Memory B cell (primary cell): Measurements from ENCODE around the gene CDT1.
"Not testable (repeated sequence)": the region's sequence is repeated elsewhere in the genome, so short reads cannot be mapped to it uniquely, and the experiment has no call there.

Experiments
- ATAC-seq: fragments of 150-1000 bp; cut with Tn5 transposase; 2 replicates; pipeline ENCODE4 v1.10.0; 2021; ENCODE audit warnings: low read depth, mild to moderate bottlenecking, moderate library complexity
- DNase-seq, 2 donors: peaks; one replicate each; pipeline ENCODE4 v3.0.0; 2022; ENCODE audit warnings: low spot score in 2 of 2
- H3K27ac Mint-ChIP-seq: one replicate; pipeline ENCODE4 v1.8.0; 2022; ENCODE audit warnings: mild to moderate bottlenecking, moderate library complexity, mixed read lengths
- H3K27me3 Mint-ChIP-seq: one replicate; pipeline ENCODE4 v1.8.0; 2022; ENCODE audit warnings: mixed read lengths
- H3K36me3 Mint-ChIP-seq: one replicate; pipeline ENCODE4 v1.8.0; 2022; ENCODE audit warnings: mild to moderate bottlenecking, mixed read lengths
- H3K4me1 Mint-ChIP-seq: one replicate; pipeline ENCODE4 v1.8.0; 2022; ENCODE audit warnings: mixed read lengths
- H3K4me3 Mint-ChIP-seq: one replicate; pipeline ENCODE4 v1.8.0; 2022; ENCODE audit warnings: mild to moderate bottlenecking, moderate library complexity, mixed read lengths
- H3K9me3 Mint-ChIP-seq: one replicate; pipeline ENCODE4 v1.8.0; 2022; ENCODE audit warnings: mixed read lengths

Gene CDT1

DNA sequence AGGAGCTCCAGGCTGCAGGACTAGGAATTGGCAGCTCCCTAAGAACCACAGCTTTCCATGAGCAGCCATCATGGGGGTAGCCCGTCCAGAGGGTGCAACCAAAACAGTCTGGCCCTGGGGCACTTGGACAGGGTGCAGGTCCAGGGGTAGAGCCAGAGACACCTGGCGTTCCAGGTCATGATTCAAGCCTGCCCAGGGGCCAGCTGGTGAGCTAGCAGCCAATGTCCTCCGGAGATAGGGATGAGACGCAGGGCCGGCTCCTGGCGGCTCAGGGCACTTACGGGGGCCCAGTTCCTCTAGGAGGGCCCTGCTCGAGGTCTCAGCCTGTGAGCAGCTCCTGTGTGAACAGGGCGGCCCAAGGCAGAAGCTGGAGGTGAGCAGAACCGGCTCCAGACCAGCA lies 40.6 kb upstream of the CDT1 start:
- H3K27ac Mint-ChIP-seq, result no peak overlapping the region
- no peaks in the 10 kb centered on the region for H3K9me3 Mint-ChIP-seq
- peaks cover 6% of the 10 kb centered on the region for H3K36me3 Mint-ChIP-seq
- no peak overlapping the region for H3K4me3 Mint-ChIP-seq
- DNase-seq, result no peak
- H3K4me1 Mint-ChIP-seq, result peaks cover 27% of the 10 kb centered on the region
- no peaks in the 10 kb centered on the region for H3K27me3 Mint-ChIP-seq
- ATAC-seq, result no peak

DNA sequence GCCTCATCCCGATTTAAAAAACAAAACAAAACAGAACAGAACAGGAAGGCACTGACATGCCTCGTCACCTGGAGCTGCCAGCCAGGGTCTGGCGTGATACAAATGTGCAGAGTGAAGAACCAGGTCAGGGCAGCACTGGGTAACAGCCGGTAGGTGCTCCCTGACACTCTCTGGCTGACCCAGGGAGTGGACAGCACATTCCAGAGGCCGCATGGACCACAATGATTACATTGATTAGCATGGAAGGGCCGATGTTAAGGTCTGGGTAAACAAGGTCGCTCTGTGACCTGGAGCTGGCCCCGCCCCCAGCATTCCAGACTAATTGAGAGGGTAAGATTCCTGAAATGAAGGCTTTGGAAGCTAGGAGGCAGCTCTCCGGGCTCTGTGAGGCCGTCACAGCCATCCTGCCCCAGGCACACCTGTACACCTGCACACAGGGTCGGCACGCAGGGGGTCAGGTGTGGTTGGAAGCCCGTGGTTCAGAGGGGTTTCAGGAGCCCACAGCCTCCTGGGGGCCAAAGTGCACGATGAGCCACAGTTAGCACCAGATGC lies 40.0 kb upstream of the CDT1 start:
- peaks cover 23% of the 10 kb centered on the region for H3K4me1 Mint-ChIP-seq
- ATAC-seq (no peak), DNase-seq (no peak)
- no peaks in the 10 kb centered on the region for H3K27me3 Mint-ChIP-seq
- H3K4me3 Mint-ChIP-seq, result no peak overlapping the region
- H3K9me3 Mint-ChIP-seq, result no peaks in the 10 kb centered on the region
- H3K27ac Mint-ChIP-seq, result no peak overlapping the region
- peaks cover 5% of the 10 kb centered on the region for H3K36me3 Mint-ChIP-seq

DNA sequence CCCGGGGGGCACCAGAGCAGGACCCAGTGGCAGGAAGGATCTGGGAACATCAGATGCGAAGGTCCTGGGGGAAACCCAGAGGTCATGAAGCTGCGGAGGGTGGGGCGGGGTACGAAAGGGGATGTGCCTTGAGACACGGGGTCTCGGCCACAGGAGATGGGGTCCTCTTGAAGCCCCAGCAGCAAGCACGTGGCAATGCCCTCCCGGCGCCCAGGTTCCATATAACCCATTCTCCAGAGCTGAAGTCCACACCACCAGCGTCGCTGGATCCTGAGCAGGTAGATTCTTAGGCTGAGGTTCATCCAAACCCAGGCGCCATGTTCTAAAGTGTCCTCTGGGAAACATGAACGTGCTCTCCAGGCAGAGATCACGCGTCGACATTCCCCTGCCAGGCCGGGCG lies 39.5 kb upstream of the CDT1 start:
- Mint-ChIP-seq H3K9me3 (no peaks in the 10 kb centered on the region), H3K36me3 (peaks cover 1% of the 10 kb centered on the region), H3K27ac (no peak overlapping the region), H3K4me3 (no peak overlapping the region), H3K27me3 (no peaks in the 10 kb centered on the region), H3K4me1 (peaks cover 22% of the 10 kb centered on the region)
- DNase-seq (no peak), ATAC-seq (no peak)

DNA sequence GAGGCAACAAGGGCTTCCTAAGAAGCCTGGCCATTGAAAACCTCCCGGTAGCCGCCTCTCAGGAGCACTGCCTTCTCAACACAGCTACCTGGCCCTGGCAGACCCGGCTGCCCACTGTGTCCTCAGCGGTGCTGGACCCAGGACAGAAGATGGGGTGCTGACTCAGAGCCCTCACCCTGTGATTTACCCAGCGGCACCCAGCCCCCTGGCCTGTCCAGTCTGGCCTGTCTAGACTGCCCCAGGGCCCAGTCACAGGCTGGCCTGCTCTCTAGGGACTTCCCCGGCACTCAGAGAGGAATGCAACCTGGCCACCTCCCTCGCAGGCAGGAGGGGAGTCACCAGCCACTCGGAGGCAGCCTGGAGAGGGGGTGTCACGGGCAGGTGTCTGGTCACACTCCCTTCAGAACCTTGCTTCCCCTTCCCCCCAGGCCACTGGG lies 38.7 kb upstream of the CDT1 start:
- no peak overlapping the region for H3K4me3 Mint-ChIP-seq
- H3K4me1 Mint-ChIP-seq, result peaks cover 28% of the 10 kb centered on the region
- ATAC-seq (no peak), DNase-seq (no peak)
- H3K27me3 Mint-ChIP-seq, result no peaks in the 10 kb centered on the region
- H3K27ac Mint-ChIP-seq, result no peak overlapping the region
- H3K36me3 Mint-ChIP-seq, result peaks cover 1% of the 10 kb centered on the region
- no peaks in the 10 kb centered on the region for H3K9me3 Mint-ChIP-seq

DNA sequence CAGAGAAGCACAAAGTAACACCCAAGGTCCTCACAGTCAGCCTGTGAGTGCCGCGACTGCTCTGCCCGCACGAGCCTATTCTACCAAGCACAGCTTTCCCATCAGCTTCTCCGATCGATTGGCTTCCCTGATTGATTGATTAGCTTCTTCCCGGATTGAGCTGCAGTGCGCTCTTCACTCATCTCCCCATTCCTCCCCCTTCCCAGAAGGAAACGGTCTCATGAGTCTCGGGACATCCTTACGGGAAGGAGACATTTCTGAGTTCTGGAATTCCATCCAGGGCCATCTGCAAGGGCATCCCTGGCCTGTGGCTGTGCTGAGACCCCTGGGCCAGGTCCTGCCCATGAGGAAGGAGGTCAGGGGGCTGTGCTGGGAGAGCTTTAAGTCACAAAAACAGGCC lies 36.6 kb upstream of the CDT1 start:
- Mint-ChIP-seq H3K27me3 (no peaks in the 10 kb centered on the region), H3K36me3 (peaks cover 1% of the 10 kb centered on the region), H3K9me3 (no peaks in the 10 kb centered on the region), H3K4me3 (peak overlapping the region; percentile 54), H3K27ac (peak overlapping the region; percentile 79), H3K4me1 (peaks cover 28% of the 10 kb centered on the region)
- DNase-seq (no peak), ATAC-seq (no peak)

DNA sequence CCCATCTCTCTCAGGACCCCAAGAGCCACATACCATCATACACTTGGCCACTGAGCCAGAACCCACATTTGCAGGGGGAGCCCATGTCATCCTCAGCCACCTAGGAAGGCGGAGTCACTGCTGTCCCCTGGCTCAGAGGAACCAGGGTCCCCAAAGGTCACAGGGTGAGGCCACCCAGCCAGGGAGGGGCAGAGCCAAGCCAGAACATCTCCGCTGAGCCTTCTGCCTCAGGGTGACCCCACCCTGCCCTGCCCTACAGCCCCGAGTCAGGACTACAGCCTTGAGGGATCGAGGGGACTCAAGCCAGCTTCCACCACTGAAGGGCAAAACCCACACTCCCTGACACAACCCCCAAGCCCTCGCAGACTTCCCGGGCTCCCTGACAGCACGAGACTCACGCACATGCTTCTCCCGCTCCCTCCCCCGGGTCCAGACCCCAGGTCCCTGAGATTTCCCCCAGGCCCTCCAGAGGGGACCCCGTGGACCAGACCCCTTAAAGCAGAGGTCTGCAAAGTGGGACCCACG lies 36.0 kb upstream of the CDT1 start:
- peak overlapping the region; percentile 79 for H3K27ac Mint-ChIP-seq
- H3K36me3 Mint-ChIP-seq, result peaks cover 1% of the 10 kb centered on the region
- no peaks in the 10 kb centered on the region for H3K27me3 Mint-ChIP-seq
- no peak for DNase-seq
- no peaks in the 10 kb centered on the region for H3K9me3 Mint-ChIP-seq
- peaks cover 26% of the 10 kb centered on the region for H3K4me1 Mint-ChIP-seq
- no peak for ATAC-seq
- peak overlapping the region; percentile 54 for H3K4me3 Mint-ChIP-seq

DNA sequence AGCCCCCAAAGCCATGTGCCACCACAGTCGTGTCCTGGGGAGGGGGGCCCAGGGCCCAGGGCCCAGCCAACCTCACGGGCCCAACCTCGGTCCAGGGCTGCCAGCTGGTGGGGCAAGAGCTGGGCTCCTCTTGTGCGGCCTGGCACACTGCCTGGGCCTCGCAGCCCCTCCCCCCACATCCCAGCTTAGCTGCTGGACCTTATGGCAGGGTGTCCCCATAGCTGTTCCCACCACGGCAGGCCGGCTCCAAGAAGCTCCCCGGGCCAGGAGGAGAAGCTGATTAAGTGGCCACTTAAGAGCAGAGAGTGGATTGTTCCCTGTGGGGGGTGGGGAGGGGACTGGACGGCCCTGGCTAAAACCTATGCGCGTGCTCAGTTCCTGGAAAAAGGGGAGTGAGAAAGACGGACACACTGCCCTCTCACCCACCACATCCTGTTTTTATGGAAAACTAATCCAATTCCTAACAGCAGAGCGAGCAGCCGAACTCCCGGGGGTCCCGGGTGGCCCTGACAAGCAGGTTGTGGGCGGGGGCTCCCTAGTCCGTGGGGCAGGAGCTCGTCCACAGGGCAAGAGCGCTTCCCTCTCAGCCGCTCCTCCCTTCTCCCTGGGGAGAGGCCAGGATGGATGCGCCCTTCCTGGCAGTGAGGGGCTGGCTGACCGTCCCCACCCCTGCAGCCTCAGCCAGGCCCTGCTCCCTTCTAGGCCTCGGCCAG lies 35.4 kb upstream of the CDT1 start:
- DNase-seq (no peak), ATAC-seq (no peak)
- Mint-ChIP-seq H3K4me3 (no peak overlapping the region), H3K36me3 (peaks cover 1% of the 10 kb centered on the region), H3K27me3 (no peaks in the 10 kb centered on the region), H3K27ac (peak overlapping the region; percentile 79), H3K9me3 (no peaks in the 10 kb centered on the region), H3K4me1 (peaks cover 26% of the 10 kb centered on the region)

DNA sequence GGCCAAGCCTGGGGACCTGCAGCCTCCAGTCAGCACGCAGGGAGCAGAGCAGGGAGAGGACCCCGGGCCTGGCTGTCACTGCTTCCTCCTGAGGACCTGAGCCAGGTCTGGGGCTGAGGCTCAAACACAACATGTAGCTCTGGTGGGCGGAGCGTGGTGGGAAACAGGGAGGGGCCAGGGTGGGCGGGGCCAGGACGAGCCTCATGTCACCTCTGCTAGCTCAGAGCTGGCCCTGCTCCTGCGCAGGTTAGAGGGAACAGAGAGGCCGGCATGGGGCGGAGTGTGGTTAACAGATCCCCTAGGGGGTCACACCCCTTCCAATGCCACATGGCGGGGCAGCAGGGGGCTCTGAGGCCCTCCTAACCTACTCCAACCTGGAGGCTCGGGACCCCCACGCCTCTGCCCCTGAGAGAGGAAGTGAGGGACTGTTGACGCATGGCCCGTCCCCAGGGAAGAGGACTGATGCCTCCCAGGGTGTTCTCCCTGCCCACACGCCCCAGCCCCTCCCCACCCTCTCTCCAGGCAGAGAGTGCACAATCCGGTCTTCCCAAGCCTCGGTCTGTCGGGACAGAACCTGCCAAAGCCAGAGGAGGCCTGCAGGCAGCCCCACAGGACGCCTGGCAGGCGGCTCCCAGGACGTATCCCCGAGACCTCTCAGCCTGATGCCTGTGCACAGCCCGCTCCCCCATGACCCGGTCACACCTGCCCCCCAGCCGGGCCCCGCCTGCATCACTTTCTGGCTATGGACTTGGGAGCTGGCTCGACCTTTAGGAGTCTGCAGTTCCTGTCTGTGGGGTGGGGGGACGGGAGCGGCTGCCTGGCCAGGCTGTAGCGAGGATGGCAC lies 33.8 kb upstream of the CDT1 start:
- H3K27ac Mint-ChIP-seq, result peak overlapping the region; percentile 28
- peak; percentile 36 to 55 for DNase-seq
- no peaks in the 10 kb centered on the region for H3K27me3 Mint-ChIP-seq
- H3K9me3 Mint-ChIP-seq, result no peaks in the 10 kb centered on the region
- H3K36me3 Mint-ChIP-seq, result no peaks in the 10 kb centered on the region
- ATAC-seq, result peak; percentile 78
- peak overlapping the region; percentile 24 for H3K4me3 Mint-ChIP-seq
- H3K4me1 Mint-ChIP-seq, result peaks cover 23% of the 10 kb centered on the region

DNA sequence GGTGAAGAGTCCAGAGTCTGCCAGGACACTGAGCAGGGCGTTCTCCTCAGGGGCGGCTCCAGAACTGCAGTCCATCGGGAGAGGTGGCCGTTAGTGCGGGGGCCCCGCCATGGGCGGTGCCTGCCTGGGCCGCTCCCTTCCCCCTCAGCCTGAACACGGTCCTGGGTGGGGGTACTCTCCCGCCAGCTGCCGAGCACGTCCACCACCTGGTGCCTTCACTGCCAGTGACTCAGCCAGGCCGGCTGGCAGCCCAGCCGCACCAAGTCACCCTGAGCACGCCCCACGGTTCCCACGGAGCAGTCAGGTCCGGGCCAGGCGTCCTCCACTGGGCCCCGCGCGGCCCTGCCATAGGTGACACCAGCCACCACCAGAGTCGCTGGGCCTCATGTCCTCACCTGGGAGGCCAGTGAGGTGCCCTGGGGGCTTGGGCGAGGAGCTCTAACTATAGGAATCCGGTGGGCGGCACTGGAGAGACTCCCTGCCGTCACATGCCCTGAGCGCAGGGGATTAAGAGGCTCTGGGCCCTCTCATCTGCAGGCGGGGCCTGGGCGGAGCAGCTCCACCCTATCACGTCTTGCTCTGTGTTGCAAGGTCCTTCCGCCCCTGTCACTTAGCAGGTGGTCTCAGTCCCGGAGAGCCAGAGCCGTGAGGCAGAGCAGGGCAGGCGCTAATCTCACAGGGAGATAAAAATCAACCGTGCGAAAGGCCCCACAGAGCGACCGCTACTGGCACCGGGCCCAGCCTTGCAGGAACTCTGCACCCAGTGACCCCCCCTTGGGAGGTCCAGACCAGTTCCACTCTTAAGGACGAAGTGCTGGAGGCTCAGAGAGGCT lies 32.9 kb upstream of the CDT1 start:
- ATAC-seq (no peak), DNase-seq (no peak)
- H3K4me3 Mint-ChIP-seq, result no peak overlapping the region
- no peaks in the 10 kb centered on the region for H3K36me3 Mint-ChIP-seq
- H3K27ac Mint-ChIP-seq, result no peak overlapping the region
- no peaks in the 10 kb centered on the region for H3K27me3 Mint-ChIP-seq
- peaks cover 25% of the 10 kb centered on the region for H3K4me1 Mint-ChIP-seq
- no peaks in the 10 kb centered on the region for H3K9me3 Mint-ChIP-seq

DNA sequence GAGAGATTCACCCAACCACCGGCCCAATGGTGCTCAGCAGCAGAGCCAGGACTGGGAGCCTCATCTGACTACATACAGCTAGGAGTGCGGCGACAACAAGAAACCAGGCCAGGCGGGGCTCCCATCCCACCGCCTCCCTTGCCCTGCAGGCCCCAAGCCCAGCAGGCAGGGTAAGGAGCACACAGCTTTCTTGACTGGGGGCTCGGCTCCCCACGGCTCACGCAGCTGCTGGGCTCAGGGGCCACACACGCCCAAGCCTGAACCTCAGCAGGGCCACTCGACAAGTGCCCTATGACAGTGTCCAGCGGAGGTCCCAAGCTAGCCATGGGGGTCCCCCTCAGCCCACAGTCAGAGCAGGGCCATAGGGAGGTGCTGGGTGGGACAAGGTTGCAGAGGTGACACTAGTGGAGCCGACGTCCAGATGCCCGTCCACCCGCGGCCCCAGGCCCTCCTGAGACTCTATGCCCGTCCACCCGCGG lies 32.3 kb upstream of the CDT1 start:
- Mint-ChIP-seq H3K9me3 (no peaks in the 10 kb centered on the region), H3K4me1 (peaks cover 23% of the 10 kb centered on the region), H3K27me3 (no peaks in the 10 kb centered on the region), H3K36me3 (no peaks in the 10 kb centered on the region), H3K4me3 (no peak overlapping the region), H3K27ac (no peak overlapping the region)
- ATAC-seq (no peak), DNase-seq (no peak)

DNA sequence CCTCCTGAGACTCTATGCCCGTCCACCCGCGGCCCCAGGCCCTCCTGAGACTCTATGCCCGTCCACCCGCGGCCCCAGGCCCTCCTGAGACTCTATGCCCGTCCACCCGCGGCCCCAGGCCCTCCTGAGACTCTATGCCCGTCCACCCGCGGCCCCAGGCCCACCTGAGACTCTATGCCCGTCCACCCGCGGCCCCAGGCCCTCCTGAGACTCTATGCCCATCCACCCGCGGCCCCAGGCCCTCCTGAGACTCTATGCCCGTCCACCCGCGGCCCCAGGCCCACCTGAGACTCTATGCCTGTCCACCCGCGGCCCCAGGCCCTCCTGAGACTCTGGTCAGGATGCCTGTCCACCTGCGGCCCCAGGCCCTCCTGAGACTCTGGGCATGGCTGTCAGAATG lies 31.8 kb upstream of the CDT1 start:
- not testable (repeated sequence) for H3K27ac Mint-ChIP-seq, DNase-seq, H3K36me3 Mint-ChIP-seq, H3K27me3 Mint-ChIP-seq, ATAC-seq, H3K9me3 Mint-ChIP-seq, H3K4me3 Mint-ChIP-seq
- peaks cover 23% of the 10 kb centered on the region for H3K4me1 Mint-ChIP-seq

DNA sequence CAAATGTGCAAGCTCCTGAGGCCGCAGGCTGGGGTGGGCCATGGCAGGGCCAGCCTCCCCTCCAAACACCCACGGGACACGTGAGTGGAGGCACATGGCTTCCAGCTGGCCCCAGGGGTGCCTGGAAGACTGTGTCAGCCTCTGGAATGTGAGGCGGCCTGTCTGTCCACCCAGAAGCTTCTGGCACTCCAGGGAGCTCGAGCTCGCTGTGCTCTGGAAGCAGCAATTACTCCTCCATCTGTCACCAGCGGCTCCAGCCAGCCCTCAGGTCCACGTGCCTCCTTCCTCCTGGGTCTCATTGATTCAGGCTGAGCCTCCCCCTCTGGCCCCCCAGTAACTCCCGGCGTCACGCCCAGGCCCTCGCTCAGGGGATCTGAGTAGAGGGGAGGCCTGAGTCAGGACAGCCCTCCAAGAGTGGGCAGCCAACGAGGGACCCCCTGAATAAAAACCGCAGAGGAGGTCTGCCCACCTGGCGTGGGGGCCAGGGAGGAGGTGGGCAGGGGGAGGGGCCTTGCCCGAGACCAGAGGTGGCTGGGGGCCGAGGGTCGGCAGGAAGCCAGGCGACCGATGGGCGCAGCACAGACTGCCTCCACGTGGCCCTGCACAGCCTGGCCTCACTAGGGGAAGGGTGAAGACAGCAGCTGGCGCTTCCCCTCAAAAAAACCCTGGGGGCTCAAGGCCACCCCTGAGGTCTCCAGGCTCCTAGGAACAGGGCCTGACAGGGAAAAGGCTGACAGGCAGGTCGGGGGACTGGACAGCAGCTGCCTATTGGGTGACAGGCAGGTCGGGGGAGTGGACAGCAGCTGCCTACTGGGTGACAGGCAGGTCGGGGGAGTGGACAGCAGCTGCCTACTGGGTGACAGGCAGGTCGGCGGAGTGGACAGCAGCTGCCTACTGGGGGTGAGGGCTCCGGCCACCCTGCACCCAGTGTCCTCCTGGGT lies 30.4 kb upstream of the CDT1 start:
- H3K9me3 Mint-ChIP-seq, result no peaks in the 10 kb centered on the region
- DNase-seq, result no peak
- H3K36me3 Mint-ChIP-seq, result no peaks in the 10 kb centered on the region
- ATAC-seq, result no peak
- H3K4me1 Mint-ChIP-seq, result peaks cover 14% of the 10 kb centered on the region
- H3K27me3 Mint-ChIP-seq, result no peaks in the 10 kb centered on the region
- no peak overlapping the region for H3K27ac Mint-ChIP-seq
- H3K4me3 Mint-ChIP-seq, result no peak overlapping the region
